Liver (tissue), 9 donors: ENCODE results near the gene ZNF606. TPM values are rescaled to one million over a fixed set of nuclear protein-coding genes. Genes with fewer than 3 reads are reported as not detected.

Source experiments
- DNase-seq: peaks from one replicate; pipeline ENCODE4 v3.0.0-alpha.2; 2017; ENCODE audit warnings: low spot score
- H3K27ac ChIP-seq, 2 donors: one replicate each; pipeline ENCODE4 v1.7.0; 2013; ENCODE audit warnings: inconsistent platforms in 2 of 2, low read length in 2 of 2, control low read depth in 1 of 2, low read depth in 1 of 2, mild to moderate bottlenecking in 1 of 2
- H3K27me3 ChIP-seq, 4 donors: one replicate each; pipeline versions ENCODE4 v1.6.1 to v1.7.0; 2013; ENCODE audit warnings: low read length in 3 of 4, inconsistent platforms in 1 of 4, mild to moderate bottlenecking in 1 of 4, moderate library complexity in 1 of 4; ENCODE audit not compliant: control insufficient read depth in 4 of 4, insufficient read depth in 4 of 4
- H3K36me3 ChIP-seq, 4 donors: one replicate each; pipeline versions ENCODE4 v1.6.1 to v1.7.0; 2013; ENCODE audit warnings: low read length in 3 of 4, mild to moderate bottlenecking in 3 of 4, low read depth in 1 of 4, moderate library complexity in 1 of 4; ENCODE audit not compliant: control insufficient read depth in 4 of 4, insufficient read depth in 3 of 4
- H3K4me1 ChIP-seq, 4 donors: one replicate each; pipeline versions ENCODE4 v1.6.1 to v1.7.0; 2013; ENCODE audit warnings: low read length in 3 of 4, mild to moderate bottlenecking in 3 of 4, moderate library complexity in 1 of 4; ENCODE audit not compliant: control insufficient read depth in 4 of 4, insufficient read depth in 4 of 4
- H3K4me3 ChIP-seq, 3 donors: one replicate each; pipeline versions ENCODE4 v1.6.1 to v1.7.0; 2013; ENCODE audit warnings: low read length in 3 of 3, control low read depth in 1 of 3, low read depth in 1 of 3, mild to moderate bottlenecking in 1 of 3
- H3K9ac ChIP-seq, 2 donors: one replicate each; pipeline ENCODE4 v1.7.0; 2013; ENCODE audit warnings: low read length in 2 of 2, mild to moderate bottlenecking in 2 of 2, moderate library complexity in 2 of 2, control low read depth in 1 of 2, low read depth in 1 of 2
- H3K9me3 ChIP-seq, 4 donors: one replicate each; pipeline versions ENCODE4 v1.6.1 to v1.7.0; 2013; ENCODE audit warnings: low read length in 3 of 4; ENCODE audit not compliant: control insufficient read depth in 4 of 4
- ATF3 ChIP-seq: IDR thresholded peaks from 2 replicates; pipeline ENCODE4 v1.6.1; 2016; ENCODE audit warnings: antibody characterized with exemption
- EGR1 ChIP-seq, 2 donors: IDR thresholded peaks; 2 replicates each; pipeline ENCODE4 v1.6.1; 2016 to 2018; ENCODE audit warnings: antibody characterized with exemption in 2 of 2, low read depth in 2 of 2
- FOXA1 ChIP-seq: IDR thresholded peaks from 2 replicates; pipeline ENCODE4 v1.6.1; 2016; ENCODE audit warnings: antibody characterized with exemption
- FOXA2 ChIP-seq: IDR thresholded peaks from 2 replicates; pipeline ENCODE4 v1.6.1; 2016; ENCODE audit warnings: antibody characterized with exemption
- GABPA ChIP-seq, 2 donors: IDR thresholded peaks in 1 of 2; conservative IDR thresholded peaks in 1 of 2; 2 replicates each; pipeline ENCODE4 v1.6.1; 2016; ENCODE audit warnings: antibody characterized with exemption in 2 of 2, mild to moderate bottlenecking in 1 of 2, moderate library complexity in 1 of 2
- HNF4A ChIP-seq, 2 donors: conservative IDR thresholded peaks; 2 replicates each; pipeline ENCODE4 v1.6.1; 2016; ENCODE audit warnings: antibody characterized with exemption in 2 of 2, mild to moderate bottlenecking in 2 of 2
- HNF4G ChIP-seq: IDR thresholded peaks from 2 replicates; pipeline ENCODE4 v1.6.1; 2016; ENCODE audit warnings: antibody characterized with exemption
- JUND ChIP-seq, 2 donors: IDR thresholded peaks; 2 replicates each; pipeline ENCODE4 v1.6.1; 2016; ENCODE audit warnings: antibody characterized with exemption in 2 of 2
- NR2F2 ChIP-seq: IDR thresholded peaks from 2 replicates; pipeline ENCODE4 v1.6.1; 2016; ENCODE audit warnings: antibody characterized with exemption
- RAD21 ChIP-seq, 2 donors: IDR thresholded peaks; 2 replicates each; pipeline ENCODE4 v1.6.1; 2016; ENCODE audit warnings: antibody characterized with exemption in 2 of 2, mild to moderate bottlenecking in 2 of 2
- RXRA ChIP-seq, 2 donors: IDR thresholded peaks; 2 replicates each; pipeline ENCODE4 v1.6.1; 2017 to 2018; ENCODE audit warnings: antibody characterized with exemption in 2 of 2, mild to moderate bottlenecking in 1 of 2
- SP1 ChIP-seq: IDR thresholded peaks from 2 replicates; pipeline ENCODE4 v1.6.1; 2018; ENCODE audit warnings: antibody characterized with exemption, mild to moderate bottlenecking
- TAF1 ChIP-seq: conservative IDR thresholded peaks from 2 replicates; pipeline ENCODE4 v1.6.1; 2016; ENCODE audit warnings: antibody characterized with exemption, mild to moderate bottlenecking
- YY1 ChIP-seq: IDR thresholded peaks from 2 replicates; pipeline ENCODE4 v1.6.1; 2016; ENCODE audit warnings: antibody characterized with exemption, mild to moderate bottlenecking
- WGBS: extraction: QIAGEN DNeasy Blood & Tissue Kit; methylation state at CpG from one replicate; pipeline ENCODE4 v1.1.7; 2013; 5-methylcytosine and 5-hydroxymethylcytosine counted together
- polyA plus RNA-seq, 2 donors: library from polyadenylated mRNA; stranded (reverse) in 1 of 2; unstranded in 1 of 2; fragments of 200-250 nt in 1 of 2; fragments of >200 nt in 1 of 2; fragmentation: Nextera tagmentation in 1 of 2; extraction: Ambion mirVana in 1 of 2; gene quantifications; one replicate each; pipeline versions ENCODE4 v1.2.1 to v1.2.3, GENCODE V29; 2013 to 2015
- total RNA-seq, 2 donors: library from RNA; depleted of rRNA; stranded (reverse); fragments of >200 nt; gene quantifications; one replicate each; pipeline ENCODE4 v1.2.3, GENCODE V29; 2014
- TF ChIP-seq, protein P1 (sequence below): fragments of 150-350 bp; IDR thresholded peaks from 2 replicates; pipeline ENCODE4 v1.5.1; 2017; ENCODE audit warnings: improper control_type of control experiment, low read depth, low read length; ENCODE audit not compliant: missing input control
- TF ChIP-seq, protein P2 (sequence below): IDR thresholded peaks from 2 replicates; pipeline ENCODE4 v1.6.1; 2016; ENCODE audit warnings: antibody characterized with exemption
- TF ChIP-seq, protein P3 (sequence below): IDR thresholded peaks from 2 replicates; pipeline ENCODE4 v1.6.1; 2016; ENCODE audit warnings: antibody characterized with exemption
- donor health status: healthy.
- donor health status: healthy.
- donor health status: healthy.
- donor health status: healthy.
- donor health status: healthy.

The ZNF606 gene
- total and polyA plus RNA-seq, 4 donors, result 3.2 to 12.8 (median 6.6) TPM

DNA sequence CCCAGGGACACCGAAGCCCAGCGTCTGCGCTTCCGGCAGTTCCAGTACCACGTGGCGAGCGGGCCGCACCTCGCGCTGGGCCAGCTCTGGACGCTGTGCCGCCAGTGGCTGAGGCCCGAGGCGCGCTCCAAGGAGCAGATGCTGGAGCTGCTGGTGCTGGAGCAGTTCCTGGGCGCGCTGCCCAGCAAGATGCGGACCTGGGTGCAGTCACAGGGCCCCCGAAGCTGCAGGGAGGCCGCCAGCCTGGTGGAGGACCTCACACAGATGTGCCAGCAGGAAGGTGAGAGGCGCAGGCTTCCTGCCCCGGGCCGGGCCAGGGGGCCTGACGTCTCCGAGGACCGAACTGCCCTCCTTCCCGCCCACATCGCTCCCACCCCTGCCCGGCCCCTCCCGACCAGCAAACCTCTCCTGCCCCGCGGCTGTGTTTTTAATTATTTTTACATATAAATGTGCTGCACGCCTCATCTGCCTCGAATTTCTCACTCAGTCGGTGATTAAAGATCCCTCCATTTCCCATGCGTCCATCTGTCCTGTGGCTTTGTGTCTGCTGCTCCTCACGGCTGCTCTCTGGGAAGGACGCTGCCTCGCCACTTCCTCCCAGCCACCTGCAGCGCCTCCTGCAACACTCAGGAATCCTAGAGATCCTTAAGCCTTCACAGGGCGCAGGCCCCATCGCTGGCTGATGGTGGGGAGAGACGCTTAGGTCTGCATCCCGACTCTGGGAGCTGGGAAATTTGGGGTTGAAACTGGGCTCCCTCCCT lies 35.5 kb upstream of the ZNF606 start:
- no peaks in the 10 kb centered on the region for H3K27me3 ChIP-seq
- DNase-seq, result no peak
- WGBS, result 47% methylated on average over 44 of the region's 44 CpGs
- peak overlapping the region in 1 of 3 donors; percentile 20 for H3K4me3 ChIP-seq
- no peaks in the 10 kb centered on the region for H3K36me3 ChIP-seq
- peaks cover 33 to 61% (median 54%) of the 10 kb centered on the region in 4 donors for H3K9me3 ChIP-seq
- H3K4me1 ChIP-seq, result no peaks in the 10 kb centered on the region
- H3K27ac ChIP-seq, result no peak overlapping the region
- no peak overlapping the region for H3K9ac ChIP-seq
- TF ChIP-seq EGR1 (IDR thresholded peaks at IDR 0.05; ENCODE audit: low read depth in 2 of 2), result no peak
- no peak for TF ChIP-seq JUND (IDR thresholded peaks at IDR 0.05)
- TF ChIP-seq GABPA (IDR thresholded peaks at IDR 0.05 in 1 of 2, conservative IDR thresholded peaks at IDR 0.05 in 1 of 2), result no peak
- no peak for TF ChIP-seq TAF1
- TF ChIP-seq FOXA1, result no peak
- TF ChIP-seq, protein P1, sequence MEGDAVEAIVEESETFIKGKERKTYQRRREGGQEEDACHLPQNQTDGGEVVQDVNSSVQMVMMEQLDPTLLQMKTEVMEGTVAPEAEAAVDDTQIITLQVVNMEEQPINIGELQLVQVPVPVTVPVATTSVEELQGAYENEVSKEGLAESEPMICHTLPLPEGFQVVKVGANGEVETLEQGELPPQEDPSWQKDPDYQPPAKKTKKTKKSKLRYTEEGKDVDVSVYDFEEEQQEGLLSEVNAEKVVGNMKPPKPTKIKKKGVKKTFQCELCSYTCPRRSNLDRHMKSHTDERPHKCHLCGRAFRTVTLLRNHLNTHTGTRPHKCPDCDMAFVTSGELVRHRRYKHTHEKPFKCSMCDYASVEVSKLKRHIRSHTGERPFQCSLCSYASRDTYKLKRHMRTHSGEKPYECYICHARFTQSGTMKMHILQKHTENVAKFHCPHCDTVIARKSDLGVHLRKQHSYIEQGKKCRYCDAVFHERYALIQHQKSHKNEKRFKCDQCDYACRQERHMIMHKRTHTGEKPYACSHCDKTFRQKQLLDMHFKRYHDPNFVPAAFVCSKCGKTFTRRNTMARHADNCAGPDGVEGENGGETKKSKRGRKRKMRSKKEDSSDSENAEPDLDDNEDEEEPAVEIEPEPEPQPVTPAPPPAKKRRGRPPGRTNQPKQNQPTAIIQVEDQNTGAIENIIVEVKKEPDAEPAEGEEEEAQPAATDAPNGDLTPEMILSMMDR, result no peak
- TF ChIP-seq NR2F2, result no peak
- TF ChIP-seq HNF4A (conservative IDR thresholded peaks at IDR 0.05), result no peak
- TF ChIP-seq, protein P2, sequence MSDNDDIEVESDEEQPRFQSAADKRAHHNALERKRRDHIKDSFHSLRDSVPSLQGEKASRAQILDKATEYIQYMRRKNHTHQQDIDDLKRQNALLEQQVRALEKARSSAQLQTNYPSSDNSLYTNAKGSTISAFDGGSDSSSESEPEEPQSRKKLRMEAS, result no peak
- no peak for TF ChIP-seq RAD21 (IDR thresholded peaks at IDR 0.05)
- no peak for TF ChIP-seq RXRA (IDR thresholded peaks at IDR 0.05)
- TF ChIP-seq SP1, result no peak
- TF ChIP-seq HNF4G, result no peak
- TF ChIP-seq ATF3, result no peak
- no peak for TF ChIP-seq FOXA2
- TF ChIP-seq, protein P3, sequence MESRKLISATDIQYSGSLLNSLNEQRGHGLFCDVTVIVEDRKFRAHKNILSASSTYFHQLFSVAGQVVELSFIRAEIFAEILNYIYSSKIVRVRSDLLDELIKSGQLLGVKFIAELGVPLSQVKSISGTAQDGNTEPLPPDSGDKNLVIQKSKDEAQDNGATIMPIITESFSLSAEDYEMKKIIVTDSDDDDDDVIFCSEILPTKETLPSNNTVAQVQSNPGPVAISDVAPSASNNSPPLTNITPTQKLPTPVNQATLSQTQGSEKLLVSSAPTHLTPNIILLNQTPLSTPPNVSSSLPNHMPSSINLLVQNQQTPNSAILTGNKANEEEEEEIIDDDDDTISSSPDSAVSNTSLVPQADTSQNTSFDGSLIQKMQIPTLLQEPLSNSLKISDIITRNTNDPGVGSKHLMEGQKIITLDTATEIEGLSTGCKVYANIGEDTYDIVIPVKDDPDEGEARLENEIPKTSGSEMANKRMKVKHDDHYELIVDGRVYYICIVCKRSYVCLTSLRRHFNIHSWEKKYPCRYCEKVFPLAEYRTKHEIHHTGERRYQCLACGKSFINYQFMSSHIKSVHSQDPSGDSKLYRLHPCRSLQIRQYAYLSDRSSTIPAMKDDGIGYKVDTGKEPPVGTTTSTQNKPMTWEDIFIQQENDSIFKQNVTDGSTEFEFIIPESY, result no peak
- no peak for TF ChIP-seq YY1

GRCh38 chr19:58035863-58036262 lies 33.2 kb upstream of the ZNF606 start:
- TF ChIP-seq HNF4A (conservative IDR thresholded peaks at IDR 0.05) (no peak), SP1 (no peak), TAF1 (no peak)
- Histone ChIP-seq H3K36me3 (no peaks in the 10 kb centered on the region), H3K4me3 (peak overlapping the region in 1 of 3 donors; percentile 14), H3K27ac (no peak overlapping the region), H3K27me3 (no peaks in the 10 kb centered on the region), H3K9ac (no peak overlapping the region), H3K9me3 (peaks cover 30 to 49% (median 42%) of the 10 kb centered on the region in 4 donors), H3K4me1 (no peaks in the 10 kb centered on the region)
- 78% methylated on average over 8 of the region's 8 CpGs for WGBS
- no peak for DNase-seq
